ENCODE data around the gene CIBAR2.

CIBAR2 gene

DNA sequence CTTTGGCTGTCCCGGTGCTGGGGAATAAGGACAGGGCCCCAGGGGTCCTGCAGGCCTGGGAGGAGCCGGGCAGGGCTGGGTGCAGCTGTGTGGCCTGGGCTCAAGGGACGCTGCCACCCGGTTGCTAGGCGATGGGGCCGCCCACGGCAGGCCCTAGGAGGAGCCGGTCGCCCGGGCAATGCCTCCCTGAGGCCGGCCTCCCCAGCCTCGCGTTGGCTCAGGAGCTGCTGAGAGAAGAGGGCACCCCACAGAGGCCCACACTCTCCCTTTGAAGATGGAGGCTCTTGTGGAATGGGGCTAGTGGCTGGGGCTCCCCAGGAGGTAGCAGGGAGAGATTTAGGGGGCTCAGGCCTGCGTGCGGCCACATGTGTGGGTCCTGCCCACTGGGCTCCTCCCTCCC is at the start of gene CIBAR2:
Gene CIBAR2 (minus strand): TSS at position 109 of the 400 bp plus-strand sequence. CDS start 120 bp downstream, outside the sequence.
- no peak for DNase-seq

DNA sequence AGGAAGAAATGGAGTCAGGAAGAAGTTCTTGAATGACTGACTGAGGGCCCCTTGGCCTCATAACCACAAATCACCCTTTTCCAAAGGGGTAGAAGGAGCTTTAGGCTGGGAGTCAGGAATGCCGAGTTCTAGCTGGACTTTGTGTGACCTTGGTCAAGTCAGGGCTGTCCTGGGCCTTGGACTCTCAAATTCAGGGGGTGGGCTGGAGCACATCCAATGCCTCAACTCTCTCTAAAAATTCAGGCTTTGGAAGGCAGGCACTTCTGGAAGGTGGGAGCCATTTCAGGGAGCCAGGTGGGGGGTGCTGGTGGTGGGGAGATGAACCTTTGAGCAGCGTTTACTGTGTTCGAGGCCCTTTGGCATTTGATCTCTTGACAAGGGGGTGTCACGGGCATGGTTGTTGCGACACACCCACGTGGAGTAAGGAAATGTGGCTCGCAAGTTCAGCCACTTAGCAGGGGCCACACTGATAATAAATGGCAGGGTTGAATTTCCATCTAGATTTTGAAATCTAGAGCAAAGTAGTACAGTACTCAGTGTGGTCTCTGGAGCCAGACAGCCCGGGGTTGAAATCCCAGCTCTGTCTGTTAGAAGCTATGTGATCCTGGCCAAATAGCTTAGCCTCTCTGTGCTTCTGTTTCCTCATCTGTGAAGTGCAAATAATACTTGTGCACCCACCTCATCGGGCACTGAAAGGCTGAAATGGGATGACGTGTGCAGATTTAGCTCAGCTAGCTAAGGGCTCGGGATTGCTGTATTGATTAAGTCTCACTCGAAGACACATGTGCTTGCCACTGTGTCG is 47.1 kb upstream of the CIBAR2 start:
- DNase-seq: no peak

DNA sequence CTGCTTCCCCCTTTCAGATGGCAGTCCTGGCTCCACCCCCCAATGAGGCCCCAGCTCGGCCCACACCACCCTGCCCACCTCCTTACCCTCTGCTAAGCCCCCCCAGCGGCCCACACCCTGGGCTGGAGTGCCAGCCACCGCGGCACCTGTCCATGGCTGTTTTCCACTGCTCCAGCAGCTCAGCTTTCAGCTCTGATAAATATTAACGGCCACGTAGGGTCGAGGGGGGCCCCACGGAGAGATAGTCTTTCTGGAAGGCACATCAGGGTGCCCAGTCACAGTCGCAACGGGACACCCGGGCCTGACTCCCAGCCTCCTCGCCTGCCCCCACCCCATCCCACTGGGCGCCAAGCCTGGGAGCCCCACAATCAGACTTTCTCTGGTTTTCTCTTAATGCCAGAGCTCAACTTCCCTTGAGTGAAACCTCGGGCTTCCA is 46.5 kb upstream of the CIBAR2 start:
- DNase-seq: no peak

DNA sequence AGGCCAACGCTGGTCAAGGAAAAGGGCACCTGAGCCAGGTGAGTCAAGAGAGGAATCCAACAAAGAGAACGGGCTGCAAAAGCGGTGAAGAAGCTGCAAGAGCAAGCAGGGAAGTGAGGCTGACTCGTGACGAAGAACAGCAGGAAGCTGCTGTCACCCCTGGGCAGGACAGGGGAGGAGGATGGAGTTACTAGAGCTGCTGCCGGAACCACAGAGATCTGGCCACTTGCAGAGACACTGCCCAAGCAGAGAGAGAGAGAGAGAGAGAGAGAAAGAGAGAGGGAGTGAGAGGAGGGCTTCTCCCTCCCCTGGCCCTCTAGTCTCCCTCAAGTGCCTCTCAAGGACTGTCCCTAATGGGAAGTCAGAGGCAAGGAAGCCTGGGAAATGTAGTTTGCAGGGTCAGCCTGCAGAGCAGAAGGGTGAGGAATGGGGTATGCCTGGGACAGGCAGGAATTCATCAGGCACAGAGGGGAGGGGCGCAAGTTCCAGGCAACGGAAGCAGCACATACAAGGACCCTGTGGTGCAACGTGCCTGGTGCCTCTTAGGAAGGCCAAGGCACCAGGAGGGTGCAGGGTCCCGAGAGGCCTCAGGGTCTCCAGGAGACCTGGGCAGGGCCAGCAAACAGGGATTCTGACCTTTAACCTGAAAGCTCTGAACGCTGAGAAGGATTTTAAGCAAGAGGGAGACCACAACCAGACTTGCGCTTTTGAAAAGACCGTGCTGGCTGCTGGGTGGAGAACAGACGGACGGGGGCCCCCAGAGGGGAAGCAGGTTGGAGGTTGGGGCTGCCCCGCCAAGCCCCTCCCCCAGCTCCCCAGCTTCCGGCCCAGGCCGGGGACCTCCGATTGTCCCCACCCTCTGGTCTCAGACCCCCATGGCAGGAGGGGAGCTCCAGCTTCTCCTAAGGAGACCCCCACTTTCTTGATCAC is 45.8 kb upstream of the CIBAR2 start:
- DNase-seq: no peak

DNA sequence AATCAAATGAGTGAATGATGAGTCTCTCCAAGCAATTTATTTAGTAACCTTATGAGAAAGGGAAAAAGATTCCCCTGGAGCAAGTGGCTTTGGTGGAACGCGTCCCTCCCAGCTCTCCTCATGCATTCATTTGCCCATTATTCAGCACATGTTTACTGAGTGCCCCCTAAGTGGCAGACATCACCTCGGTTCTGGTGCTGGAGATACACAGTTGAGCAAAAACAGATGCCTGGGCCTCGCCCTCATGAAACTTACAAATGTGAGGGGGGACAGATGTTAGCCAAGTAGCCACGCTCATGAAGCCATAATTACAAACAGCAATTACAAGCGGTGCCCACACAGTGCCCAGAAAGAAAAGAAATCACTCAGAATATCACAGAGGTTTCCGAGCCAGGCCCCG is 45.1 kb upstream of the CIBAR2 start:
- no peak for DNase-seq

DNA sequence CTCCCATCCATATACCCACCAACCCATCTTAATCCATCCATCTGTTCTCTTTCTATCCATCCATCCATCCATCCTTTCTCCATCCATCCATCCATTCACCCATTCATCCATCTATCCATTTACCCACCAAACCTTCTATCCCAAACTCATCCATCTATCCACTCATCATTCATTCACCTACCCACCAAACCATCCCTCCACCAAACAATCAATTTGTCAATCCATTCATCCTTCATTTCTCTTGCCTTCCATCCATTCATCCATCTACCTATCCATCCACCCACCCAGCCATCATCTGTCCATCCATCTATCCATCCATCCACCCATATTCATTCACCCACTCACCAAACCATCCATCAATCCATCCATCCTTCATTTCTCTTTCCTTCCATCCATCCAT is 44.6 kb upstream of the CIBAR2 start:
- DNase-seq: no peak

DNA sequence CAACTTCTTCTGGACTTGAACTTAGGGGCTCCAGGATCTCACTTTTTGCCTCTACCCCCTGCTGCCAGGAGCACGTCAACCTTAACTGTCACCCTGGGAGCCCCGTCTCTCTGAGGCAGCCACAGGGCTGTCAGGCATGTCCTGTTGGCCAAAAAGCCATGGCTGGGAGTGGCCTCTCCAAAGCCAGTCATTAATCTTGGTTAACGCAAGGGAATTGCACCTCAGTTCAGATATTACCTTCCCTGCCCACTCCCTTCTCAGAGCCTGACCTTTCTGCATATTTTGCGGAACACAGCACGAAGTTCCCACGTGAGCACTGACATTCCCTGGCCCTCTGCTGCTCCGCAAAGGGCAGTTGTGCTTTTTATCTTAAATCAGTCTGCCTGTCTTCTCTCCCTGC is 44.2 kb upstream of the CIBAR2 start:
- no peak for DNase-seq

DNA sequence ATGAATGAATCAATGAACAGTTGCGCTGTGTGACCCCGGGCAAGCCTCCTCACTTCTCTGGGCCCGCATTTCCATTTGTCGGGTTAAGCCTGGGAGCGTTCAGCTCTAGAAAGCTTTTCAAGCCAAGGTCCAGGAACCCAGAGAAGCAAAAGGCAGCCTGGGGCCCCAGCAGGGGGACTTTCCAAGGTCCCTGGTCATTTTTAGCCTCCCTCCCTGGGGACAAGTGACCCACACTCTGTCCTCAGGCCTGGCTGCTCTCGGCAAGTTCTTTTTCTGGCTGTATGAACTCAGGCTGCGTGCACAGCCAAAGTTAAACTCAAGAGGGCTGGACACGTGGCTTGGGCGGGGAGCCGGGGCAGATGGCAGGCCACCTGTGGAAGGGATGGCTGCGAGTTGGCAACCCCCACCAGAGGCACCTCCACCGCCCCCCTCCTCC is 41.4 kb upstream of the CIBAR2 start:
- DNase-seq: peak in 1 of 2 experiments; percentile 26

DNA sequence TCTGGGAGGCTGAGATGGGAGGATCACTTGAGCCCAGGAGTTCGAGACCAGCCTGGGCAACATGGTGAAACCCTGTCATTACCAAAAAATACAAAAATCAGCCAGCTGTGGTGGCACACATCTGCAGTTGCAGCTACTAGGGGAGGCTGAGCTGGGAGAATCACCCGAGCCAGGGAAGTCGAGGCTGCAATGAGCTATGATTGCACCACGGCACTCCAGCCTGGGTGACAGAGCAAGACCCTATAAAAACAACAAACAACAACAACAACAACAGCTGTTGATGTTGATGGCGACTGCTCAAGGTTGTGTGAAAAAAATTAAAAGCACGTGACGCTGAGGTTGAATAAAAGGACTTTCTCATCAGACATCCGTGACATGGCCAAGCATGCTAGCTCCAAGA is 40.8 kb upstream of the CIBAR2 start:
- no peak for DNase-seq

DNA sequence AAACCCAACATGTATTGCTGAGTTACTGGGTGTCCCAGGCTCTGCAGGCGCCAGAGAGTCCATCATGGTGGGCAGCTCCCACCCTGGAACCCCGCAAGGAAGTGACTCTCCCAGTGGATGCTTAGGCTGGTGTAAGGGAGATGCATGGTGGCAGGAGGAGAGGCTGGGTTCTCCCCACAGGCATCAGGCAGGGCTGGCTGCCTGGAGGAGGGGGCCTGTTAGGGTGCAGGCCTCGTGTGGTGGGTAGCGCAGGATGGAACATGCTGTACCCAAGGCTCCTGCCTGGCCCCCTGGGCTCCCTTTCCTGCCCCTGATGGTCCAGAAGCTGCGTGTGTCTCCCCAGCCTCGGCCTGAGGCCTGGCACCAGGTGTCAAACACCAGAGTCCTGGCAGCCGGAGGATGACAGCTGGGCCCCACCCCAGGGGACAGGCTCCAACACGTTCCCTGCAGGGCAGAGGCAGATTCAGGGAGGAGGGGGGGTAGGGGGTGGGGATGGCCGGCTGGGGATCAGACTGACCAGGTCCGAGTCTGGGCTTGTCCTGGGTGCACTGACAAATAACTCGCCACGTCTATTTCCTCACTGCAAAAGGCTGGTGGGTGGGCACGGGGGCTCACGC is 40.2 kb upstream of the CIBAR2 start:
- DNase-seq: peak in 1 of 2 experiments; percentile 50

DNA sequence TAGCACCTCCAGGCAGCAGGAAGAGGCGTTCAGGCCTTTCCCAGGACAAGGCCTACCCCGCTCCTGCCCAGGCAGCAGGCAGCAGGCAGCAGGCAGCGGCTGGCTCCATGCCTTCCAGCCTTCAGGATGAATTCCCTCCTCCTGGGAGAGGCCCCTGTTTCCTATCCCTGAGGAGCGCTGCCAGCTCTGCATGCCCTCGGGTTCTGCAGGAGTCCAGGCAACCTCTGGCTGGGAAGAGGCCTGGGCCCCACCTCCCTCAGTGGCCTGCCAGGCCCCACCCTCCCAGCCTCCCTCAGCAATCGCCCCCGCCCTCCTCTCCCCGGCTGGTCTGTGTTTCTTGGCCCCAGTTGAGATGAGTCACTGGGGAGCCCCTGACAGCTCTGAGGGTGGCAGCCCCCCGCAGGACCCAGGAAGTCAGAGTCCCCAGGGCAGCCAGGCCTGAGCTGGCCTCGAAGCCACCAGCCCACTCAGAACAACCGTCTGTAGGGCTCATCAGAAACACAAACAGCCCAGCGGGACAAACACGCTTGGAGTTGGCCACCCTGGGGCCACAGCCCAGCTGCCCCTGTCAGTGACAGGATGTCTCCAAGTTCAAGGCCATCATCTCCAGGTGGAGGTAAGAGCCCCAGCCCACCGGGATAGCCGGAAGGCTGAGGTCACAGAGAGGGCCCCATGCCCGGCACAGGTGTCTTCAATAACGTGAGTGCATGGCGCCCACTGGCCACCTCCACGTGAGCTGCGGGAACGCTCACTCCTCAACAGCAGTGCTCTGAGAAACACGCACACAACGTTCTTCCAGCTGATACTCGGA is 39.5 kb upstream of the CIBAR2 start:
- DNase-seq: peak; percentile 80 to 91

DNA sequence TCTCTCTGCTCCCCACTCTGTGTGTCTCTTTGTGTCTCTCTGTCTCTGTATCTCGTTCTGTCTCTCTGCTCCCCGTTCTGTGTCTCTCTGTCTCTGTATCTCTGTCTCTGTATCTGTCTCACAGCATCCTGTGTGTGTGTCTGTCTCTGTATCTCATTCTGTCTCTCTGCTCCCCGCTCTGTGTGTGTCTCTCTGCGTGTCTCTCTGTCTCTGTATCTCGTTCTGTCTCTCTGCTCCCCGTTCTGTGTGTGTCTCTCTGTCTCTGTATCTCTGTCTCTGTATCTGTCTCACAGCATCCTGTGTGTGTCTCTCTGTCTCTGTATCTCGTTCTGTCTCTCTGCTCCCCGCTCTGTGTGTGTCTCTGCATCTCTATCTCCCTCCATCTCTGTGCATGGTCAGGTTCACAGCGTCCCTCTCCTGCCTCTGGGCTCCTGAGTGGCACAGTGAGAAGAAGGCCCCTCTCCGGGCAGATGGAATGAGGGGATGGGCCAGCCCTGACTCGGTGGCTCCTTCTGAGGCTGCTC is 38.9 kb upstream of the CIBAR2 start:
- no peak for DNase-seq

DNA sequence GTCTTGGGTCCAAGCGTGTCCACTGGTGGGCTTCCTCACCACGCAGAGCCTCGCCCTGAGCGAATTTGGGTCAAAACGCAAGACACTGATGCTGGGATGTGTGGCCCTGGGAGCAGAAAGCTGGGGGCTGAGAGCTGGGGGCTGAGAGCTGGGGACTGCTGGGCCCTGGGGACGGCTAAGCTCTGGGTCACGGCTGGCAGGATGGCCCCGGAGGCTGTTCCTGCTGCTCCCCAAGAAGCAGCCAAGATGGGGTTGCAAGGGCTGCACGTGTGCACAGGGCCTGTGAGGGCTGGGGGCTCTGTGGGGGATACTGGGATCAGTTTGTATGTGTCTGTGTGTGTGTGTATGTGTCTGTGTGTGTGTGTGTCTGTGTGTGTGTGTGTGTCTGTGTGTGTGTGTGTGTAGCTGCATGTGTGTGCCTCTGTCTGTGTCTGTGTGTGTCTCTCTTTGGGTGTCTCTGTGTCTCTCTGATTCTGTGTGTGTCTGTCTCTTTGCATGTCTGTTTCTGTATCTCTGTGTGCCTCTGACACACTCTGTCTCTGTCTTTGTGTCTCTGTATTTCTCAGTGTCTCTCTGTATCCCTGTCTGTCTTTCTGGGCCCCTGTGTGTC is 38.2 kb upstream of the CIBAR2 start:
- no peak for DNase-seq

DNA sequence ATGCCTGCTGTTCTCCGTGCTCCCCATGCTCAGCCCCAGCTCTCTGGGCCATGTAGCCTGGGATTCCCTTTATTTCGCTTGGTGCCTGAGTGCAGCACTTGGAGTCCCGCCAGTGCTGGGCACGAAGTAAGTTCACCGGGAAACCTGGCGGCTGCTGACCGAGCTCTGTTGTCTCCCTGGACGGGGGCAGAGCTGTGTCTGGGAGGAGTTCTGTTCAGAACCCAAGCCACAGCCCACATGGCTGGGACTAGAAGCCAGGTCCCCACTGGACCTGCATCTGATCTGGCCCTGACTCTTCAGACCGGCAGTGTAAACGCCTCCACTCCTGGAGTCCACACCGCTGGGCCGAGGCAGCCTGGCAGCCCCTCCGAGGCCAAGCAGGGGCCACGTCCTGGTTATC is 37.5 kb upstream of the CIBAR2 start:
- peak in 1 of 2 experiments; percentile 47 for DNase-seq

DNA sequence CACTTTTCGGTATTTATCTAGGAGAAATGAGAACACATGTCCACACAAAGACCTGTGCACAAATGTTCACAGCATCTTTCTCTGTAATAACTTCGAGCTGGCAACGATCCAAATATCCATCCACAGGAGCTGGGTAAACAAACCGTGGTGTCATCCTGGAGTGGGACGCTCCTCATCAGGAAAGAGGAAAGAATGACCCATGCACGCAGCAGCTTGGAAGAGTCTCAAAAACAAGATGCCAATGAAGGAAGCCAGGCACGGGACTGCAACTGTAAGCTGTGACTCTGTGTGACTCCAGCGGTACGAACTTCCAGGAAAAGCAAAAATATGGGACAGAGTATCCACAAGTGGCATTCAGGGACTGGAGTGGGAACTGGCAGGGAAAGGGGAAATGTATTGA is 36.7 kb upstream of the CIBAR2 start:
- peak in 1 of 2 experiments; percentile 67 for DNase-seq

DNA sequence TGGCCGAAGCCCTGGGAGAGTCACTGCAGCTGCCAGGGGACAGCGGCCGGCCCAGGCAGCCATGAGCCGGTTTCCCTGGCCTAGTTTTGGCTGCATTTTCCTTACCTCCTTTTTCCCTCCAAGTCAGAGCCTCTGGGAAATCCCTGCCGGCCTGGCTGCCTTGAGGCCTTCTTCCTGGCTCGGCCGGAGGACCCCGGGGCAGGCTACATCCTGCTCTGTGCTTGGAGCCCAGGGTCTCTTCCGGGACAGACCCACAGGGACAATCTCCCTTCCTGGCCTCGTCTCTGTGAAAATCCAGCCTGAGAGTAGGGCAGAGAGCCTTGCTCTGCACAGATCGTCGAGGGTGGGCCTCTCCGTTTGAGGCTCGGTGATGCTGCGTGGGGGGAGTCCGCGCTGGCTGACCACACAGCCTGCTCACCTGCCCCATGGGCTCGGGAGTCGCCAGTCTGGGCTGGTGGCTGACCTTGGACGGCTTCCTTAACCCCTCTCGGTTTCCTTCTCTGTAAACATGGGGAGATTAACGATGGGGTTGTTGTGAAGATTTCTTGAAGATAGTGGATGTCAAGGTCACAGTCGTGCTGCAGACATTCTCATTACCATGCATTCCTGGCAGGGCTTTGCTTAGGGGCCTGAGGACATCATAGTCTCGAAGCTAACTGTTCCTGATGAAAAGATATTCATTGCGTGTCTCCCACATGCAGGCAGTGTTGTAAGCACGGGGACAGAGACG is 34.8 kb upstream of the CIBAR2 start:
- DNase-seq: no peak

DNA sequence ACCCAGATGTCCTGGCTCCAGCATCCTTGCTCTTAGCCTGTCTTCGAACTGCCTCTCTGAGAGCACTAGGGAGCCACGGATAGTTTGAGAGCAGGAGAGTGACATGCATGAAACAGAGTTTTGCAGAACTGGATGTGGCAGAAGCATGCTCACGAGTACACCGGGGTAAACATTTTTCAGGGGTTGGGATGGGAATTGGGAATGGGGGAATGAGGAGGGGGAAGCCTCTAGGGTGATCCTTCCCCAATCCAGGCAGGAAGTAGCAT is 34.2 kb upstream of the CIBAR2 start:
- no peak for DNase-seq

DNA sequence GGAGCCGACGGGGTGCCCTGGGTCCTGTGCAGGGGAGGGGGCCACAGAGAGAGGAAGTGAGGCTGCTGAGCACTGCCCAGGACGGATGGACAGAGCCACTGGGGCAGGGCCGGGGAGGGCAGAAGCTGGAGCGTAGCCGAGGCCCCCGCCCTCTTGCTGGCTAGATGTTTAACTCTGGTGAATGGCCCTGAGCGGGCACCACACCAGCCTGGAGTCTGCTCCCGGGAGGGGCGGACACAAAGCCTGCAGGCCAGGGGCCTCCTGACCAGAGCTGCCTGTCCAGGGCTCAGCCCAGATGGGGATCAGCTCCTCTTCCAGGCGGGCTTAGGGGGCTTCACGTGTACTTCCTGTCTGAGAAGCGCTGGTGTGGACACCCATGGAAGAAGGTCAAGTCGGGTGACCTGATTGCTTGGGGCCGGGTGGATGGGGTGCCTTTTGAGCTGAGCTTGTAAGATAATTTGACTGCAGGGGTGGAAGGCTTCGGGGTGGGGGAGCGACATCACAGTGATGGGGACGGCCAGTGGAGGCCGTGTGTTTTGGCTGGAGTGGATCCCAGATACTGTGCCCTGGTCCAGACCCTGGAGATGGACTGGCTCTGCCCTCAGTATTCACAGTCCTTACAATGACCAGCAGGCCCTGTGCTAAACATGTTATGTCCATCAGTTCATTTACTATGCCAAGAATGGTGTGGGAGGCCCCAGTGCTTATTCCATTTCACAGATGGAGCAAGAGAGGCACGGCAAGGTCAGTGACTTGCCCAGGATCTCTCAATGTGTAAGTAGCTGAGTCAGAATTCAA is 33.7 kb upstream of the CIBAR2 start:
- no peak for DNase-seq

DNA sequence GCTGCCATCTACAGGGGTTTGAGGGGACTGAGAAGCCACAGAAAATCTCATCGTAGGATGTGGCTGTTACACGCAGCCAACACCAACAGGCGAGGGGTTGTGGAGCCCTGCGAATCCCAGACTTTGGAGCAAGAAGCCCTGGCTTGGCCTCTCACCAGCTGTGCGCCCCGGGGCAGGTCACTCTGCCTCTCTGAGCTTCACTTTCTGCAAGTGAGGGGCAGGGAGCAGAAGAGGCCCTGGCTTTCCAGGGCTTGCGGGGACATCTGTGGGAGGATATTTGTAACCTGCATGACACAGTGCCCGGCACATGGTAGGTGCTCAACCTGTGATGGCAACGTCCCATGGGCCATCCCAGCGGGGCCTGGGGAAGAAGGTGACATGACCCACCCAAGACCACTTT is 32.9 kb upstream of the CIBAR2 start:
- DNase-seq: no peak
